Bronchial epithelial cell (primary cell): ENCODE results near the gene SVOP. TPM values are rescaled to one million over a fixed set of nuclear protein-coding genes. Genes with fewer than 3 reads are reported as not detected.

Source experiments
- DNase-seq: peaks from one replicate; pipeline ENCODE4 v3.0.0-alpha.2; 2010; ENCODE audit warnings: low read depth
- FAIRE-seq: peaks from 2 replicates; lab custom pipeline; 2011; peaks lifted over from hg19 to GRCh38; lab: Jason Lieb, UNC
- H3K27me3 ChIP-seq: 2 replicates; pipeline ENCODE4 v1.5.1; 2011; ENCODE audit warnings: low read length; ENCODE audit not compliant: control insufficient read depth, insufficient read depth
- H3K36me3 ChIP-seq: 2 replicates; pipeline ENCODE4 v1.5.1; 2011; ENCODE audit warnings: low read length; ENCODE audit not compliant: control insufficient read depth, insufficient read depth
- H3K4me3 ChIP-seq: 2 replicates; pipeline ENCODE4 v1.5.1; 2011; ENCODE audit warnings: mild to moderate bottlenecking, low read depth, low read length, control low read depth
- CTCF ChIP-seq: IDR thresholded peaks from 2 replicates; pipeline ENCODE4 v1.5.1; 2011; ENCODE audit warnings: mild to moderate bottlenecking, moderate library complexity, low read length, control low read depth, inconsistent platforms; ENCODE audit not compliant: insufficient read depth, severe bottlenecking
- total RNA-seq: library from RNA; depleted of rRNA; stranded (reverse); fragments of >200 nt; gene quantifications from 2 replicates; pipeline ENCODE4 v1.2.1, GENCODE V29; 2014

Gene SVOP
- total RNA-seq, 1 donor from 2014 or later: not detected

GRCh38 chr12:108930155-108930554 is 90.7 kb downstream of the SVOP start:
- DNase-seq (no peak), FAIRE-seq (no peak)
- no peak overlapping the region for H3K4me3 ChIP-seq
- H3K27me3 ChIP-seq: no peaks in the 10 kb centered on the region
- H3K36me3 ChIP-seq: no peaks in the 10 kb centered on the region
- no peak for TF ChIP-seq CTCF

- DNase-seq (no peak), FAIRE-seq (no peak)
- no peak for TF ChIP-seq CTCF
- no peak overlapping the region for H3K4me3 ChIP-seq
- no peaks in the 10 kb centered on the region for H3K27me3 ChIP-seq
- H3K36me3 ChIP-seq: no peaks in the 10 kb centered on the region
These were observed 92.2 kb downstream of the SVOP start for GRCh38 chr12:108928695-108929094.

GRCh38 chr12:108922918-108923317 is 98.0 kb downstream of the SVOP start:
- DNase-seq: no peak
- H3K36me3 ChIP-seq: no peaks in the 10 kb centered on the region
- FAIRE-seq: no peak
- TF ChIP-seq CTCF: no peak
- no peak overlapping the region for H3K4me3 ChIP-seq
- H3K27me3 ChIP-seq: no peaks in the 10 kb centered on the region

GRCh38 chr12:108921946-108922345 is 98.9 kb downstream of the SVOP start:
- DNase-seq: no peak
- Histone ChIP-seq H3K4me3 (no peak overlapping the region), H3K27me3 (no peaks in the 10 kb centered on the region), H3K36me3 (no peaks in the 10 kb centered on the region)
- no peak for FAIRE-seq
- no peak for TF ChIP-seq CTCF

- no peak for FAIRE-seq
- no peak for DNase-seq
- H3K4me3 ChIP-seq: no peak overlapping the region
- TF ChIP-seq CTCF: no peak
- H3K27me3 ChIP-seq: no peaks in the 10 kb centered on the region
- no peaks in the 10 kb centered on the region for H3K36me3 ChIP-seq
These were observed 101.8 kb downstream of the SVOP start for GRCh38 chr12:108918960-108919642.

- FAIRE-seq (no peak), DNase-seq (no peak)
- no peak overlapping the region for H3K4me3 ChIP-seq
- TF ChIP-seq CTCF: no peak
- H3K36me3 ChIP-seq: no peaks in the 10 kb centered on the region
- H3K27me3 ChIP-seq: no peaks in the 10 kb centered on the region
These were observed 102.7 kb downstream of the SVOP start for GRCh38 chr12:108918206-108918605.
